K562 (cell line): Measurements from ENCODE around the gene CDH20. TPM values are rescaled to one million over a fixed set of nuclear protein-coding genes. Genes with fewer than 3 reads are reported as not detected.

Experiments used
- ATAC-seq: fragments of 200-7000 bp; cut with Tn5 transposase; 3 replicates; pipeline ENCODE4 v1.9.1; 2020; ENCODE audit warnings: moderate library complexity
- BruUV-seq: library from RNA; stranded (reverse); fragments of 400-500 nt; replicated peaks from 2 replicates; lab custom pipeline; 2021; lab: Mats Ljungman, UMichigan
- CTCF ChIA-PET: fragments of 300-600 bp; formaldehyde crosslinking; extraction: SDS; loops from one replicate; lab custom pipeline; 2021; ENCODE audit warnings: low intra/inter-chr PET ratio; lab: Yijun Ruan, JAX
- POLR2A ChIA-PET: fragments of 300-600, 350-650 bp; sonication (Branson Sonifier 250); formaldehyde crosslinking; extraction: SDS; loops from one replicate; lab custom pipeline; 2021; ENCODE audit warnings: antibody characterized with exemption, inconsistent platforms; lab: Yijun Ruan, JAX
- DNase-seq, 4 experiments: peaks; one replicate each; pipeline versions ENCODE4 v3.0.0 to v3.0.0-alpha.2; 2011 to 2018; ENCODE audit warnings: low spot score in 3 of 4, mixed read lengths in 3 of 4; ENCODE audit errors: extremely low read depth in 1 of 4
- FAIRE-seq: peaks from 2 replicates; lab custom pipeline; 2011; peaks lifted over from hg19 to GRCh38; lab: Jason Lieb, UNC
- H2AFZ ChIP-seq: 2 replicates; pipeline ENCODE4 v1.6.0; 2011; ENCODE audit warnings: low read depth, low read length, control low read depth, inconsistent platforms
- H3K27ac ChIP-seq: fragments of 200-600 bp; 3 replicates; pipeline ENCODE4 v1.8.0; 2011; ENCODE audit warnings: low read depth, mild to moderate bottlenecking, control low read depth, inconsistent platforms, low read length, moderate library complexity, mixed read lengths; ENCODE audit errors: extremely low read depth
- H3K27me3 ChIP-seq, 2 experiments: fragments of 300-600 bp in 1 of 2; 2 replicates in 1 of 2; 3 replicates in 1 of 2; pipeline versions ENCODE4 v1.6.0 to v1.8.0; 2011; ENCODE audit warnings: inconsistent platforms in 2 of 2, low read length in 2 of 2, mild to moderate bottlenecking in 1 of 2, mixed read lengths in 1 of 2, moderate library complexity in 1 of 2; ENCODE audit not compliant: control insufficient read depth in 2 of 2, insufficient read depth in 2 of 2
- H3K36me3 ChIP-seq: fragments of 300-600 bp; 3 replicates; pipeline ENCODE4 v1.8.0; 2011; ENCODE audit warnings: mild to moderate bottlenecking, low read length, inconsistent platforms; ENCODE audit not compliant: control insufficient read depth, insufficient read depth
- H3K4me1 ChIP-seq, 2 experiments: fragments of 200-600 bp in 1 of 2; replicated peaks in 1 of 2; 2 replicates in 1 of 2; 3 replicates in 1 of 2; pipeline versions ENCODE4 v1.5.1 to v1.8.0; 2011; ENCODE audit warnings: inconsistent platforms in 2 of 2, low read length in 2 of 2, mild to moderate bottlenecking in 1 of 2, mixed read lengths in 1 of 2, moderate library complexity in 1 of 2; ENCODE audit not compliant: control insufficient read depth in 2 of 2, insufficient read depth in 2 of 2
- H3K4me2 ChIP-seq: 2 replicates; pipeline ENCODE4 v1.6.1; 2011; ENCODE audit warnings: low read length, control low read depth, inconsistent platforms, mixed read lengths; ENCODE audit not compliant: insufficient read depth
- H3K4me3 ChIP-seq: fragments of 200-600 bp; sonication (generic), shearing (Covaris generic); 2 replicates; pipeline ENCODE4 v1.5.1; 2016; ENCODE audit warnings: control low read depth, inconsistent platforms
- H3K79me2 ChIP-seq: fragments of 200-600 bp; 3 replicates; pipeline ENCODE4 v1.8.0; 2011; ENCODE audit warnings: low read length, inconsistent platforms; ENCODE audit not compliant: control insufficient read depth, insufficient read depth
- H3K9ac ChIP-seq, 2 experiments: 2 replicates each; pipeline versions ENCODE4 v1.6.0 to v1.6.1; 2011; ENCODE audit warnings: low read depth in 2 of 2, low read length in 2 of 2, control low read depth in 1 of 2, inconsistent platforms in 1 of 2, mild to moderate bottlenecking in 1 of 2, mixed read lengths in 1 of 2; ENCODE audit not compliant: insufficient read depth in 1 of 2
- H3K9me1 ChIP-seq: one replicate; pipeline ENCODE4 v1.6.0; 2011; ENCODE audit warnings: inconsistent platforms, mild to moderate bottlenecking, low read length, moderate library complexity; ENCODE audit not compliant: control insufficient read depth, insufficient read depth
- H3K9me3 ChIP-seq: replicated peaks from 2 replicates; pipeline ENCODE4 v1.5.1; 2011; ENCODE audit warnings: low read depth, low read length, inconsistent platforms; ENCODE audit not compliant: control insufficient read depth, insufficient read depth
- H4K20me1 ChIP-seq: replicated peaks from 2 replicates; pipeline ENCODE4 v1.6.1; 2011; ENCODE audit warnings: low read length, inconsistent platforms, mixed read lengths; ENCODE audit not compliant: control insufficient read depth, insufficient read depth
- DMBX1 ChIP-seq: fragments of 250-450 bp; sonication (Bioruptor Pico); IDR thresholded peaks from 2 replicates; pipeline ENCODE4 v1.8.0; 2022; ENCODE audit warnings: inconsistent platforms, mild to moderate bottlenecking, moderate library complexity, borderline replicate concordance
- HNRNPLL ChIP-seq: fragments of 200-400 bp; formaldehyde crosslinking; IDR thresholded peaks from 2 replicates; pipeline ENCODE4 v1.6.1; 2017; ENCODE audit warnings: low read length, low read depth, mild to moderate bottlenecking; ENCODE audit not compliant: poor library complexity, severe bottlenecking
- HOXB6 ChIP-seq: fragments of 250-450 bp; sonication (Bioruptor Pico); IDR thresholded peaks from 2 replicates; pipeline ENCODE4 v1.5.1; 2022; ENCODE audit warnings: mild to moderate bottlenecking, borderline replicate concordance
- MAFF ChIP-seq: IDR thresholded peaks from 2 replicates; pipeline ENCODE4 v1.6.1; 2012; ENCODE audit warnings: low read length, improper control_type of control experiment
- NFRKB ChIP-seq: fragments of 450-650 bp; IDR thresholded peaks from 2 replicates; pipeline ENCODE4 v1.6.1; 2016; ENCODE audit warnings: low read depth
- PHF21A ChIP-seq: fragments of 450-650 bp; IDR thresholded peaks from 2 replicates; pipeline ENCODE4 v1.6.1; 2017; ENCODE audit warnings: low read depth, borderline replicate concordance
- RBM25 ChIP-seq: fragments of 200-400 bp; formaldehyde crosslinking; IDR thresholded peaks from 2 replicates; pipeline ENCODE4 v1.6.1; 2018; ENCODE audit warnings: low read length, low read depth, moderate library complexity; ENCODE audit not compliant: severe bottlenecking
- RBM39 ChIP-seq: fragments of 200-400 bp; formaldehyde crosslinking; optimal IDR thresholded peaks from 2 replicates; pipeline ENCODE3; 2018; ENCODE audit warnings: low read depth, low read length
- SIN3A ChIP-seq, 2 experiments: fragments of 150-350 bp in 1 of 2; IDR thresholded peaks; 2 replicates each; pipeline ENCODE4 v1.6.1; 2011 to 2016; ENCODE audit warnings: borderline replicate concordance in 2 of 2, low read depth in 2 of 2, low read length in 2 of 2, mild to moderate bottlenecking in 2 of 2, moderate library complexity in 2 of 2; ENCODE audit not compliant: control insufficient read depth in 1 of 2
- UBTF ChIP-seq, 2 experiments: IDR thresholded peaks; 2 replicates each; pipeline ENCODE4 v1.6.1; 2012; ENCODE audit warnings: improper control_type of control experiment in 2 of 2, low read depth in 2 of 2, low read length in 2 of 2, borderline replicate concordance in 1 of 2
- USF2 ChIP-seq: sonication (generic); formaldehyde crosslinking; IDR thresholded peaks from 2 replicates; pipeline ENCODE4 v1.5.0; 2020; ENCODE audit warnings: missing genetic modification reagents
- ZBTB12 ChIP-seq: fragments of 250-450 bp; sonication (Bioruptor Pico); IDR thresholded peaks from 2 replicates; pipeline ENCODE4 v1.4.0; 2020
- ZNF143 ChIP-seq: sonication (generic); formaldehyde crosslinking; IDR thresholded peaks from 2 replicates; pipeline ENCODE4 v1.9.0; 2022; ENCODE audit warnings: mild to moderate bottlenecking, missing genetic modification reagents
- ZNF280B ChIP-seq: fragments of 250-450 bp; sonication (Bioruptor Pico); IDR thresholded peaks from 2 replicates; pipeline ENCODE4 v1.5.1; 2021; ENCODE audit warnings: mild to moderate bottlenecking
- ZNF57 ChIP-seq: fragments of 450-650 bp; formaldehyde crosslinking; IDR thresholded peaks from 2 replicates; pipeline ENCODE4 v1.4.0; 2020; ENCODE audit warnings: mild to moderate bottlenecking, moderate library complexity
- ZNF668 ChIP-seq: fragments of 250-450 bp; sonication (Bioruptor Pico); IDR thresholded peaks from 2 replicates; pipeline ENCODE4 v1.8.0; 2022; ENCODE audit warnings: mild to moderate bottlenecking, inconsistent platforms
- ZNF695 ChIP-seq: fragments of 450-650 bp; formaldehyde crosslinking; IDR thresholded peaks from 2 replicates; pipeline ENCODE4 v1.4.0; 2020; ENCODE audit warnings: mild to moderate bottlenecking, moderate library complexity
- ZNF75A ChIP-seq: fragments of 450-650 bp; formaldehyde crosslinking; IDR thresholded peaks from 2 replicates; pipeline ENCODE4 v1.4.0; 2020; ENCODE audit warnings: mild to moderate bottlenecking
- WGBS: fragments of 100-300 bp; shearing (Covaris generic); methylation state at CpG from one replicate; pipeline ENCODE4 v1.1.6; 2016; ENCODE audit warnings: low coverage, mixed read lengths; ENCODE audit not compliant: insufficient coverage; ENCODE audit errors: missing lambda C conversion rate; 5-methylcytosine and 5-hydroxymethylcytosine counted together
- in situ Hi-C: fragments of 300-500 bp; cut with MboI; formaldehyde crosslinking; loops from 4 replicates; pipeline ENCODE4 v1.15.0; 2018; ENCODE audit warnings: inconsistent platforms, mixed read lengths
- intact Hi-C: fragments of 100-400 bp; cut with micrococcal nuclease; formaldehyde crosslinking; loops from 2 replicates; pipeline ENCODE4 v1.14.2; 2022
- polyA plus RNA-seq, 8 experiments: library from polyadenylated mRNA; depleted of rRNA in 4 of 8; stranded (reverse) in 5 of 8; unstranded in 3 of 8; fragments of >200 nt; fragmentation: Nextera tagmentation in 2 of 8; fragmentation: Illumina TruSeq in 1 of 8; extraction: Ambion mirVana in 2 of 8; extraction: Trizol in 1 of 8; gene quantifications; 2 replicates each; pipeline versions ENCODE4 v1.2.1 to v1.2.3, GENCODE V29; 2011 to 2014; ENCODE audit warnings: inconsistent platforms in 1 of 8, missing spikeins in 1 of 8
- total RNA-seq, 7 experiments: library from RNA; depleted of rRNA in 6 of 7; stranded (reverse); fragments of >200 nt in 6 of 7; fragmentation: Illumina TruSeq in 2 of 7; extraction: Trizol in 2 of 7; gene quantifications; 2 replicates each; pipeline versions ENCODE4 v1.2.1 to v1.2.3, GENCODE V29; 2011 to 2021; ENCODE audit warnings: low replicate concordance in 1 of 7

The CDH20 gene
- total and polyA plus RNA-seq, 9 of the 15 experiments (the other 6 are each of a cell fraction or from before 2014, with no cell fraction given) = not detected

- Histone ChIP-seq H3K79me2 (no peaks in the 10 kb centered on the region), H3K27me3 (peaks cover 0 to 4% of the 10 kb centered on the region in 2 experiments; a peak in 1 of 5 replicates), H4K20me1 (no peaks in the 10 kb centered on the region), H3K27ac (no peak overlapping the region), H3K4me3 (no peak overlapping the region), H3K9me1 (no peaks in the 10 kb centered on the region), H3K4me1 (peaks cover 0 to 6% of the 10 kb centered on the region in 2 experiments; a peak in 1 of 5 replicates), H3K36me3 (no peaks in the 10 kb centered on the region), H3K9ac (no peak overlapping the region), H3K9me3 (no peaks in the 10 kb centered on the region), H3K4me2 (no peak overlapping the region), H2AFZ (no peak overlapping the region)
- FAIRE-seq (no peak), DNase-seq (no peak), ATAC-seq (no peak)
- intact Hi-C loops (no loop called here), in situ Hi-C loops (no loop called here)
- POLR2A ChIA-PET = no interaction called here
- CTCF ChIA-PET = no interaction called here
- no TSS peak for BruUV-seq
- 0% methylated on average over 3 of the region's 3 CpGs for WGBS
- TF ChIP-seq PHF21A (no peak), ZBTB12 (CRISPR knock-in tag) (no peak), ZNF57 (CRISPR knock-in tag) (no peak), DMBX1 (CRISPR knock-in tag) (no peak), MAFF (no peak), RBM39 (no peak), USF2 (CRISPR knock-in tag) (no peak), NFRKB (no peak), UBTF (IDR thresholded peaks at IDR 0.05; ENCODE audit: borderline replicate concordance in 1 of 2, low read depth in 2 of 2, low read length in 2 of 2) (no peak), ZNF668 (no peak), HNRNPLL (no peak), SIN3A (IDR thresholded peaks at IDR 0.05; ENCODE audit: borderline replicate concordance in 2 of 2, control insufficient read depth in 1 of 2, low read depth in 2 of 2, low read length in 2 of 2) (no peak), ZNF695 (no peak), HOXB6 (CRISPR knock-in tag) (no peak), ZNF75A (CRISPR knock-in tag) (no peak), ZNF280B (CRISPR knock-in tag) (no peak), ZNF143 (no peak), RBM25 (no peak)
These were observed 223.1 kb downstream of the CDH20 start for GRCh38 chr18:61556316-61556715.
